LNCaP clone FGC (cell line): ENCODE results near the gene ARHGAP4.

Source experiments
- DNase-seq: peaks from one replicate; pipeline ENCODE4 v3.0.0-alpha.2; 2011; ENCODE audit warnings: low read depth
- H3K4me3 ChIP-seq: 2 replicates; pipeline ENCODE4 v1.5.1; 2011; ENCODE audit warnings: mild to moderate bottlenecking, low read depth, low read length, control low read depth
- CTCF ChIP-seq: IDR thresholded peaks from 2 replicates; pipeline ENCODE4 v1.5.1; 2012; ENCODE audit warnings: mild to moderate bottlenecking; ENCODE audit not compliant: control insufficient read depth, insufficient read depth; ENCODE audit errors: extremely low read depth

The ARHGAP4 gene

DNA sequence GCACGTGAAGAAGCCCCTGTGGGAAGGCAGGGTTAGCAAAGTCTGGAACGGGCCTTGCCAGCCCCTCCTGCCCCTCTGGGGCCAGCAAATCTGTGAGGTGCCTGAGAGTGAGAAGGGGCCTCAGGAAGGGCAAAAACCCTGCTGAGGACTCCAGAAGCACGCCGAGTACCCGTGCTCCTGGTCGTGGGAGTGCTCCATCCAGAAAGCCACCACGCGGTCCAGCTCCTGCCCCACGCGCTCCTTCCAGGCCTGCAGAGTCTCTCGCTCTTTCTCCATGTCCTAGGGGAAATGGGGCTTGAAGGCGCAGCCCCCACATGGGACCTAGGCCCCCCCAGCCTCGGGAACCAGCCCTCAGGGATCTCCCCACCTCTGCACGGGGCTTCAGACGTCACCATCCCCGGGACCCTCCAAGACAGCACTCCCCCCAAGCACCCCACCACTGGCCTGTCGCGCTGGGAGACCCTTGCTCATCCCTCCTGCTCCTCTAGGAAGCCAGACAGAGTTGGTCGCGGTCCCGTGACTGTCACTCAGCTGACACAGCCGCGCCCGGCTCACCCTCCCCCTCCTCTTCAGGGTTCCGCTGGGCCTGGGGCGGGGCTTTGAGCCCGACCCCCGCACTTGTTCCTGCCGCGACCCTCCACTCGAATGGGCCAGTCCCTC is 18.2 kb upstream of the ARHGAP4 start, which contains the start of gene RENBP:
TSS of gene RENBP (minus strand) at position 504 of the 660 bp plus-strand sequence. CDS start at position 471, 33 bp downstream.
- TF ChIP-seq CTCF: no peak
- DNase-seq: no peak

DNA sequence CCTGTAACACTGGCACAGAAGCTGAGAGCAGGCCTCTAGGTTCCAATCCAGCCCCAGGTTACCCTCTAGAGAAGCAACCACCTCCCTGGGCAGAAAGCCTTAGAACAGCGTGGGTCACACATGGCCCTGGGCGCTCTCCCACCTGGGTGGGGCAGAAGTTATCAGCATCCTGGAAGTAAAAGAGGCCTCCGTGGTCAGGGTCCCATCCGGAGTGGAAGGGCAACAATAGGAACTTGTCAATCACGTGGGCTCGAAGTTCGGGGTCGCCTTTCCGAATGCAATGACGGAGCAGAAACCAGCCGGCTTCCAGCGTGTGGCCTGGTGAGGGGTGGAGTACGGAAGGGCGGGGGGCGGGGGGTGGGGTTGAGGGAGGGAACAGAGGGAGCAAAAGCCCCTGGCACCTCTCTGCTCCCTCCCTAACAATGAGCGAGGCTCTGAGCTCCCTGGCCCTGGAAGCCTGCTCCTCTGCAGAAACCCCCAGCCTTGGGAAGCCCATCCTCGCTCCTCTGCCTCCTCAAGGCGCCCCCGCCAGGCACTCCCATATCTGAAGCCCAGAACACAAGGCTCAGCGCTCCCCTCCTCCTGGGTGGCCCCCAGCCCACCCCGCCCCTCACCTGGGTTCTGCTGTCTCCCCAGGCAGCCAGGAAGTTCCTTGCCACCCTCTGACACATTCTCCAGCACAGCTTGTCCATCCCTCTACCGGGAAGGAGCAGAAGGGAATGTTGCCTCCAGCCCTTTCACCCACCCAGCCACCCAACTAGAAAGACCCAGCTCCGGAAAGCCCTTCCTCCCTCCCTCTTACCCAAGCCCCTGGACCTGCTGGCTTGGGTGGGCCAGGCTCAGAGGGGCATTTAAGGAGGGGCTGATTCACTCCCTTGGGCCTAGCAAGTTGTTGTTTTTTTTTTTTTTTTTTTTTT is 15.5 kb upstream of the ARHGAP4 start:
- H3K4me3 ChIP-seq: no peak overlapping the region
- no peak for TF ChIP-seq CTCF
- DNase-seq: no peak

More for the DNA sequence above, 18.2 kb upstream of the ARHGAP4 start, which contains the start of gene RENBP:
- no peak within 1 kb of the TSS for H3K4me3 ChIP-seq

DNA sequence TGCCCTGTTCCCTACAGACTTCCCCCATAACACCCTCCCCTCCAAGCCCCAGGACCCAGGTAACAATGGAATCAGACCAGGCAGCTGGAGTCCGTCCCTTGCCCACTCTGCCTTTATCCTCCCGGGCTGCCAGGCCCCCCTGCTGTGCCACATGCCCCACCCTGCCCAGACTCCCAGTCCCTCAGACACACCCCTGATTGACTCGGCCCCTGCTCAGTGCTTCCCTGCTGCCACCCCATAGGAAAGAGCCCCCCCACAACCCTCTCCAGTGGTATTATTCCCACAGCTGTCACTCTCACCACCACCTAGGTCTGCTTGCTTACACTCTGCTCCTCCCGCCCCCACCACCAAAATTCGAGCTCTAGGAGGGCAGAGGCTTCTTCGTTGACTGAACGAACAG is 13.5 kb upstream of the ARHGAP4 start:
- no peak for DNase-seq
- H3K4me3 ChIP-seq: no peak overlapping the region
- TF ChIP-seq CTCF: no peak

- no peak for DNase-seq
- no peak for TF ChIP-seq CTCF
- no peak overlapping the region for H3K4me3 ChIP-seq
These were observed 12.2 kb upstream of the ARHGAP4 start for GRCh38 chrX:153938226-153938786.

GRCh38 chrX:153937056-153937455 is 11.0 kb upstream of the ARHGAP4 start:
- TF ChIP-seq CTCF: no peak
- no peak for DNase-seq
- no peak overlapping the region for H3K4me3 ChIP-seq

DNA sequence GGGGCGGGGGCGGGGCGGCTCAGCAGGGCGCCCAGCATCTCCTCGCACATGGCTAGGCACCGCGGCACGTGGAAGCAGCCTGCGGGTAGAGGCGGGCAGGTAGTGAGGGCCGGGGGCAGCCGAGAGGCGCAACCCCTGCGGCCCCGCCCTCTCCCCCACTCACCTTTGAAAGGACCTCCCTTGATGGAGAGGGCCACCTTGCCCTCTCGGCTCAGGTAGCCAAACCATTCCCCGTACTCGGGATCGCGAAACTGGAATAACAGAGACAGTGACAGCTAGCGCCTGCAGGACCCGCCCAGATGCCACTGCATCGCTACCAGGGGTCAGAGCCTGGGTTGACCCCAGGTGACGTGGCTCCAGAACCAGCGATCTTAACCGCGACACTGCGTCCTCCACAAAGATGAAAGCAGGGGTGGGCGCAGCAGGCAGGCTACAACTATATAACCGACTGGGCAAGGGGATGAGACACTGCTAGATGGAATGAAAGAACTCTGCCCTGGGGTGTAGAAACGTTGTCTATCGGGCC is 9.3 kb upstream of the ARHGAP4 start:
- no peak for TF ChIP-seq CTCF
- no peak for DNase-seq
- H3K4me3 ChIP-seq: peak overlapping the region; percentile 42
